Epithelial cell of esophagus (primary cell): ENCODE measurements around the gene AMH.

ENCODE experiments used
- DNase-seq: peaks from one replicate; pipeline ENCODE4 v3.0.0; 2010; ENCODE audit warnings: low read depth
- H3K4me3 ChIP-seq: 2 replicates; pipeline ENCODE4 v1.5.1; 2011; ENCODE audit warnings: mild to moderate bottlenecking, low read length, control low read depth
- TF ChIP-seq, protein P1 (sequence below): IDR thresholded peaks from 2 replicates; pipeline ENCODE4 v1.5.1; 2011; ENCODE audit warnings: low read depth, mild to moderate bottlenecking, low read length, control low read depth, inconsistent platforms; ENCODE audit not compliant: insufficient read depth; ENCODE audit errors: missing control alignments

AMH gene

DNA sequence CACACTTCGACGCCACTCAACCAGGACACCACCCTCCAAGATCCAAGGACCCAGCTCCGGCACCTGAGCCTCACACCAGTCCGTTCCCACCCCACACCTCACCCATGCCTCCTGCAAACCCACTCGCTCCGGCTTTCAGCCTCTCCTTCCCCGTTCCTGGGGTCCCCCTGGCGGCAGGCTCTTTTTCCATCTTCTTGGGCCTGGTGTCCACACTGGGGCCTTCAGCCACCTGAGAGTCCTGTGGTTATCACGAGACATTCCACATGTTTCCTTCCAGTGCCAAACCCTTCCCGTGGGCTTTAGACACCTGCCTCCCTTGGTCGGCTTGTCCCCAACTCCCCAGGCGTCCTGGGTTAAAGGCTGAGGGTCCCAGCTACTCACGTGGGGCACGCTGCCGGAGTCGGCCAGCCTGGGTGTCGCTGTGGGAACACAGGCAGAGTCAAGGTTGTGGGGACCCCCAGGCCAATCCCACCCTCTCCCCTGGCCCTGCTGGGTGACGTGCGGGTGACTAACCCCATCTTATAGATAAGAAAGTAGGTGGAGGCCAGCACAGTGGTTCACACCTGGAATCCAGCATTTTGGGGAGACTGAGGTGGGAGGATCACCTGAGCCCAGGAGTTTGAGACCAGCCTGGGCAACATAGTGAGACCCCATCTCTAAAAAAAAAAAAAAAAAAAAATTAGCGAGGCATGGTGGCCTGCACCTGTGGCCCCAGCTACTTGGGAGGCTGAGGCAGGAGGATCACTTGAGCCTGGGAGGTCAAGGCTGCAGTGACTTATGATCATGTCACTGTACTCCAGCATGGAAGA, 5.1 kb downstream of the AMH start:
- DNase-seq, result peak; percentile 52
- TF ChIP-seq, protein P1, sequence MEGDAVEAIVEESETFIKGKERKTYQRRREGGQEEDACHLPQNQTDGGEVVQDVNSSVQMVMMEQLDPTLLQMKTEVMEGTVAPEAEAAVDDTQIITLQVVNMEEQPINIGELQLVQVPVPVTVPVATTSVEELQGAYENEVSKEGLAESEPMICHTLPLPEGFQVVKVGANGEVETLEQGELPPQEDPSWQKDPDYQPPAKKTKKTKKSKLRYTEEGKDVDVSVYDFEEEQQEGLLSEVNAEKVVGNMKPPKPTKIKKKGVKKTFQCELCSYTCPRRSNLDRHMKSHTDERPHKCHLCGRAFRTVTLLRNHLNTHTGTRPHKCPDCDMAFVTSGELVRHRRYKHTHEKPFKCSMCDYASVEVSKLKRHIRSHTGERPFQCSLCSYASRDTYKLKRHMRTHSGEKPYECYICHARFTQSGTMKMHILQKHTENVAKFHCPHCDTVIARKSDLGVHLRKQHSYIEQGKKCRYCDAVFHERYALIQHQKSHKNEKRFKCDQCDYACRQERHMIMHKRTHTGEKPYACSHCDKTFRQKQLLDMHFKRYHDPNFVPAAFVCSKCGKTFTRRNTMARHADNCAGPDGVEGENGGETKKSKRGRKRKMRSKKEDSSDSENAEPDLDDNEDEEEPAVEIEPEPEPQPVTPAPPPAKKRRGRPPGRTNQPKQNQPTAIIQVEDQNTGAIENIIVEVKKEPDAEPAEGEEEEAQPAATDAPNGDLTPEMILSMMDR, result peak; percentile 36
- no peak overlapping the region for H3K4me3 ChIP-seq

DNA sequence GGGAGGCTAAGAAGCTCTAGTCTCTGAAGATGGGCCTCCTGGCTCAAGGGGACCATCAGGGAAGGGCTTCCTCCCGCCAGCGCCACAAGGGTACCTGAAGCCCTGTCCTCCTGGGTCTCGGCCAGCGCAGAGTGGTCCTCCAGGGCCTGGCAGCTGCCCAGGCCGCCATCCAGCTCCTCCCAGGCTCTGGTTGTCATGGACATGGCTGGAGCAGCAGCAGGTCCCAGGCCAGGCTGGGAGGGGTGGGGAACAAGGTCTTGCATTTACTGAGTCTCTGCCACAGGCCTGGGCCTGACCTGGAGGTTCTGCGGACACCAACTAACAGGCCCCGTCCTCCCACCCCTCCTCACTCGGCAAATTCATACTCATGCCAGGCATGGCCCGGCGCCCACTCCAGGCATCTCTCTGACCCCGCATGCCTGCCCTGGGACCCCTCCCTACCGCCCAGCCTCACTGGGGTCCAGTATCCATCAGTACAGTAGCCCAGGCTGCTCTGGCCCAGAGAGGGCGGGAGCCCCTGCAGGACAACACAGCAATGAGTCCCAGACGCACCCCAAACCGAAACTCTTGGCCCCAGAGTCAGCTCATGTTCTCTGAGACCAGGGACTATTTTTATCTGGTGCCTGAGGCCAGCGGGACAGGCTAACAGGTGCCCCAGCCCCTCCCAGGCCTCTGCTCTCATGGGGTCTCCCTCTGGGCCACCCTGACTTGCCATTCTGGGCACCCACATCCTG, 6.2 kb downstream of the AMH start:
- H3K4me3 ChIP-seq, result no peak overlapping the region
- TF ChIP-seq, protein P1, result no peak
- DNase-seq, result no peak

DNA sequence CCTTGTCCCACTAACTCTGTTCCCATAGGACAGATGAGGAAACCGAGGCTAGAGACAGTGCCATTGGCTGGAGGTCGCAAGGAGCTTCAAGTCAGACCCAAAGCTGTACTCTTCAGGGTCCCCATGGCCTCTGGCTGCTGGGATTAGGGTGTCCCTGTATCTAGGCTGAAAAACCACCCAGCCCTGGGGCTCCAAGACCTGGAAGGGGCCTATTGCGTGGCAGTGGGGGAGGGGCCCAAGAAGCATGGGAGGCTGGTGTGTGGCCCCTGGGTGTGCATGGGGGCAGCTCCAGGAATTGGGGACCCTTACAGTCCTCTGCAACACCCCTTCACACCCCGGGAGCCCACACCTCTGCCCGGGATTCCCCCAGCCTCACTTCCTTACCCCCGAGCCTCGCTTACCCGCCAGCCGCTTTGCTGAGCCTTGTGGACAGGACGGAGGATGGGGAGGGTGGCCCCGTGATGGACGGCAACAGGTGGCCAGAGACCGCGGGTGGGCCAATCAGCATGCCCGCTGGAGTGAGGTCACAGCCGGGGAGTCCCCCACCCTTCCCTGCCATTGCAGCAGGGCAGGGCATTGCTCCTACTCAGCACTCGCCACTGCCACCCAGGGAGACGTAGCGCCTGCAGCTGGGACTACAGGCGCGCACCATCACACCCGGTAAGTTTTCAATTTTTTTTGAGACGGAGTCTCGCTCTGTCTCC, 7.0 kb downstream of the AMH start, which contains the start of gene JSRP1:
TSS of gene JSRP1 (minus strand) at position 436 of the 704 bp plus-strand sequence. CDS start 1,103 bp downstream, outside the sequence.
- TF ChIP-seq, protein P1, result no peak
- no peak for DNase-seq
- H3K4me3 ChIP-seq, result no peak within 1 kb of the TSS

DNA sequence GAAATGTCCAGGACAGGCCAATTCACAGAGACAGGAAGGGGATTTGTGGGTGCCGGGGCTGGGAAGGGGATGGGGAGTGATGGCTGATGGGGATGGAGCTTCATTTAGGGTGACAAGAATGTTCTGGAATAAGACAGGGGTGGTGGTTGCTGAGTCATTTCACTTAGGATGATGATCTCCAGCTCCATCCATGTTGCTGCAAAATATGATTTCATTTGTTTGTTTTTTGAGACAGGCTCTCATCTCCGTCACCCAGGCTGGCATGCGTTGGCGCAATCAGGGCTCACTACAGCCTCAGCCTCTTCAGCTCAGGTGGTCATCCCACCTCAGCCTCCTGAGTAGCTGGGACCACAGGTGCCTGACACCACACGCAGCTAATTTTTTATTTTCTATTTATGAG, 10.2 kb downstream of the AMH start:
- TF ChIP-seq, protein P1, result no peak
- H3K4me3 ChIP-seq, result no peak overlapping the region
- peak; percentile 80 for DNase-seq

DNA sequence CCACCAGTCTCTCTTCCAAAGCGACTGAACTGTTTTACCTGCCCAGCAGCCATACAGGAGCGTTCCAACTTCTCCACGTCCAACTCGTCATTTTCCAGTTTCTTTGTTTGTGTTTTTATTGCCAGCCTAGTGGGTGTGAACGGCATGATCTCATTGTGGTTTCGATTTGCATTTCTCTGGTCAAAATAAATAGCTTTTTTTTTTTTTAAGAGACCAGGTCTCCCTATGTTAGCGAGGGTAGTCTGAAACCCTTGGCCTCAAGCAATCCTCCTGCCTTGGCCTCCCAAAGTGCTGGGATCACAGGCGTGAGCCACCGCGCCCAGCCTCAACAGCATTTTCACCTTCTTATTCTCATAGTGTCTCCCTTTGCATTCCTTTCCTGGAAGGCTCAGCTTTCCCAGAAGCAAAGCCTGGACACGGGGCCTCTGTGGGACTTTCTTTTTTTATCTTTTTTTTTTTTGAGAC, 11.2 kb downstream of the AMH start:
- peak; percentile 81 for DNase-seq
- H3K4me3 ChIP-seq, result no peak overlapping the region
- TF ChIP-seq, protein P1, result no peak

DNA sequence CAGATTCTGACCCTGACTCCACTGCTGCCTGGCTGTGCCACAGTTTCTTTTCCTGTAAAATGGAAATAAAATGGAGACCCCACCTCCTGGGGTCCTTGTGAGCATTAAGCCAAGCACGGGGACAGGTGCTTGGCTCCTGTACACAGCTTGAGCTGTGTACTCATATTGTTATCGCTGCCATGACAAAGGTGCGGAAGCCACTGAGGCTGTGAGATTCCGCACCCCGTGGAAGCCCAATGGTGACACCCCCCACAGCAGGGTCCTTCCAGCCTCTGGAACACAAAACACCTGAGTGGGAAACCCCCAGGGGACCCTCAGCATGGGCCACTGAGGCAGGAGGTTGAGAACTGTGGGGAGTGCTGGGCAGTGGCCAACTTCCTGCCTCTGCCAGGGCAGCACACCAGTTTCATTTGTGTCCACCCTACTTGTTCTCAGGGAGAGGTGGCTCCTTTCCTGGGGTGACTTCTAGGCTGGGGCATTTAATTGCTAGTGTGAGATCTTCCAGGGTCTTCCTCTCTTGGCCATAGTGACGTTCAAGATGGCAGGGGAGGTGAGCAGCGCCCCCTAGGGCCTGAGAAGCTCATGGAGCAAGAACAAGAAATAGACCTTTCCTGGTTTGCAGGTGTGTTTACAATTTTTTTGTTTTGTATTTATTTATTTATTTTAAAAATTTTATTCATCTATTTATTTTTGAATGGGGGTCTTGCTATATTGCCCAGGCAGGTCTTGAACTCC, 12.5 kb downstream of the AMH start:
- DNase-seq, result peak; percentile 51
- TF ChIP-seq, protein P1, result peak; percentile 62
- H3K4me3 ChIP-seq, result no peak overlapping the region
